ENCODE measurements around the gene GYG2.
"Not testable (repeated sequence)": the region's sequence is repeated elsewhere in the genome, so short reads cannot be mapped to it uniquely, and the experiment has no call there.

GYG2 gene

GRCh38 chrX:2828344-2828958 lies at the start of gene GYG2:
TSS of gene GYG2 (plus strand) at chrX:2828930. CDS start at chrX:2830189, 1,259 bp downstream.
- no peak for DNase-seq (ENCODE audit: low spot score)

- DNase-seq (ENCODE audit: low spot score), result not testable (repeated sequence)
Observed at GRCh38 chrX:2780472-2781225, 48.1 kb upstream of the GYG2 start.

GRCh38 chrX:2781226-2781571 lies 47.5 kb upstream of the GYG2 start:
- DNase-seq (ENCODE audit: low spot score), result no peak

GRCh38 chrX:2781698-2782097 lies 47.0 kb upstream of the GYG2 start:
- no peak for DNase-seq (ENCODE audit: low spot score)

- no peak for DNase-seq (ENCODE audit: low spot score)
Observed at GRCh38 chrX:2782171-2782570, 46.6 kb upstream of the GYG2 start.

GRCh38 chrX:2782778-2783177 lies 46.0 kb upstream of the GYG2 start:
- DNase-seq (ENCODE audit: low spot score), result no peak

- no peak for DNase-seq (ENCODE audit: low spot score)
Observed at GRCh38 chrX:2784026-2784425, 44.7 kb upstream of the GYG2 start.

GRCh38 chrX:2785538-2785937 lies 43.2 kb upstream of the GYG2 start:
- no peak for DNase-seq (ENCODE audit: low spot score)

- no peak for DNase-seq (ENCODE audit: low spot score)
Observed at GRCh38 chrX:2788980-2789379, 39.8 kb upstream of the GYG2 start.

- DNase-seq (ENCODE audit: low spot score), result no peak
Observed at GRCh38 chrX:2789569-2789968, 39.2 kb upstream of the GYG2 start.

GRCh38 chrX:2793752-2794151 lies 35.0 kb upstream of the GYG2 start:
- no peak for DNase-seq (ENCODE audit: low spot score)

GRCh38 chrX:2794336-2794735 lies 34.4 kb upstream of the GYG2 start:
- no peak for DNase-seq (ENCODE audit: low spot score)

GRCh38 chrX:2796808-2797207 lies 31.9 kb upstream of the GYG2 start:
- not testable (repeated sequence) for DNase-seq (ENCODE audit: low spot score)

- no peak for DNase-seq (ENCODE audit: low spot score)
Observed at GRCh38 chrX:2799369-2799768, 29.4 kb upstream of the GYG2 start.

- not testable (repeated sequence) for DNase-seq (ENCODE audit: low spot score)
Observed at GRCh38 chrX:2799980-2800379, 28.8 kb upstream of the GYG2 start.

- DNase-seq (ENCODE audit: low spot score), result no peak
Observed at GRCh38 chrX:2801223-2801622, 27.5 kb upstream of the GYG2 start.

GRCh38 chrX:2802376-2803090 lies 26.2 kb upstream of the GYG2 start:
- not testable (repeated sequence) for DNase-seq (ENCODE audit: low spot score)

- DNase-seq (ENCODE audit: low spot score), result not testable (repeated sequence)
Observed at GRCh38 chrX:2803486-2803885, 25.2 kb upstream of the GYG2 start.

- not testable (repeated sequence) for DNase-seq (ENCODE audit: low spot score)
Observed at GRCh38 chrX:2804106-2804843, 24.5 kb upstream of the GYG2 start.

- not testable (repeated sequence) for DNase-seq (ENCODE audit: low spot score)
Observed at GRCh38 chrX:2804858-2805257, 23.9 kb upstream of the GYG2 start.

- DNase-seq (ENCODE audit: low spot score), result no peak
Observed at GRCh38 chrX:2811271-2811670, 17.5 kb upstream of the GYG2 start.

GRCh38 chrX:2812161-2812907 lies 16.4 kb upstream of the GYG2 start:
- not testable (repeated sequence) for DNase-seq (ENCODE audit: low spot score)
